Activated CD4-positive, alpha-beta T cell treated with anti-CD3 and anti-CD28 coated beads, Interleukin-2, Interleukin-4, amounts not matched to agents 100 ng/mL and 50 ng/mL, durations not matched to agents 16 hours and 8 hours (primary cell): ENCODE measurements around the gene FBXW4.
"Not testable (repeated sequence)": the region's sequence is repeated elsewhere in the genome, so short reads cannot be mapped to it uniquely, and the experiment has no call there.

Experiments
- DNase-seq: peaks from one replicate; pipeline ENCODE4 v3.0.0-alpha.2; 2020; ENCODE audit warnings: low spot score

FBXW4 gene

GRCh38 chr10:101655570-101655969 is 39.4 kb downstream of the FBXW4 start:
- DNase-seq, result no peak

- DNase-seq, result no peak
Measured at GRCh38 chr10:101653536-101653935, 41.4 kb downstream of the FBXW4 start.

- DNase-seq, result no peak
Measured at GRCh38 chr10:101651336-101651735, 43.6 kb downstream of the FBXW4 start.

GRCh38 chr10:101650863-101651262 is 44.1 kb downstream of the FBXW4 start:
- DNase-seq, result no peak

- no peak for DNase-seq
Measured at GRCh38 chr10:101649525-101650085, 45.4 kb downstream of the FBXW4 start.

- DNase-seq, result no peak
Measured at GRCh38 chr10:101647255-101647654, 47.7 kb downstream of the FBXW4 start.

GRCh38 chr10:101646364-101646763 is 48.6 kb downstream of the FBXW4 start:
- no peak for DNase-seq

- DNase-seq, result no peak
Measured at GRCh38 chr10:101645659-101646058, 49.3 kb downstream of the FBXW4 start.

- DNase-seq, result no peak
Measured at GRCh38 chr10:101644002-101644401, 51.0 kb downstream of the FBXW4 start.

GRCh38 chr10:101643546-101643945 is 51.4 kb downstream of the FBXW4 start:
- DNase-seq, result no peak

- DNase-seq, result no peak
Measured at GRCh38 chr10:101639141-101639900, 55.6 kb downstream of the FBXW4 start.

- DNase-seq, result not testable (repeated sequence)
Measured at GRCh38 chr10:101633510-101633909, 61.5 kb downstream of the FBXW4 start.

- no peak for DNase-seq
Measured at GRCh38 chr10:101631821-101632475, 63.0 kb downstream of the FBXW4 start.

- no peak for DNase-seq
Measured at GRCh38 chr10:101630633-101630920, 64.4 kb downstream of the FBXW4 start.

GRCh38 chr10:101629837-101630632 is 64.9 kb downstream of the FBXW4 start:
- DNase-seq, result no peak

- no peak for DNase-seq
Measured at GRCh38 chr10:101625821-101626412, 69.1 kb downstream of the FBXW4 start.

GRCh38 chr10:101624526-101625102 is 70.4 kb downstream of the FBXW4 start:
- no peak for DNase-seq

GRCh38 chr10:101623528-101623927 is 71.4 kb downstream of the FBXW4 start:
- DNase-seq, result no peak

GRCh38 chr10:101619983-101620382 is 75.0 kb downstream of the FBXW4 start:
- DNase-seq, result no peak

GRCh38 chr10:101618871-101619270 is 76.1 kb downstream of the FBXW4 start:
- DNase-seq, result no peak

- DNase-seq, result no peak
Measured at GRCh38 chr10:101617824-101618568, 77.0 kb downstream of the FBXW4 start.
